Testis (tissue), 3 donors: Measurements from ENCODE around the gene ATPAF2. TPM values are rescaled to one million over a fixed set of nuclear protein-coding genes. Genes with fewer than 3 reads are reported as not detected.

Experiments used
- DNase-seq: peaks from one replicate; pipeline ENCODE4 v3.0.0-alpha.2; 2019
- H3K27ac ChIP-seq, 2 donors: fragments of 200-600 bp; sonication (generic); one replicate each; pipeline ENCODE4 v1.5.1; 2019
- H3K27me3 ChIP-seq: fragments of 200-600 bp; sonication (generic); one replicate; pipeline ENCODE4 v1.5.1; 2019
- H3K36me3 ChIP-seq: fragments of 200-600 bp; sonication (generic); one replicate; pipeline ENCODE4 v1.5.1; 2017; ENCODE audit warnings: low read depth; ENCODE audit errors: missing control alignments
- H3K4me1 ChIP-seq: fragments of 200-600 bp; sonication (generic); one replicate; pipeline ENCODE4 v1.5.1; 2019
- H3K4me3 ChIP-seq, 2 donors: fragments of 200-600 bp; sonication (generic); one replicate each; pipeline ENCODE4 v1.5.1; 2017 to 2019
- H3K9me3 ChIP-seq: fragments of 200-600 bp; sonication (generic); one replicate; pipeline ENCODE4 v1.5.1; 2017
- CTCF ChIP-seq, 3 experiments: fragments of 450-650 bp in 2 of 3; fragments of 200-600 bp in 1 of 3; sonication (generic) in 1 of 3; IDR thresholded peaks; one replicate each; pipeline ENCODE4 v1.5.1; 2016 to 2019; ENCODE audit warnings: antibody characterized with exemption in 3 of 3, mild to moderate bottlenecking in 2 of 3, moderate library complexity in 1 of 3
- POLR2A ChIP-seq: fragments of 450-650 bp; IDR thresholded peaks from one replicate; pipeline ENCODE4 v1.6.1; 2017; ENCODE audit warnings: antibody characterized with exemption, mild to moderate bottlenecking, moderate library complexity
- WGBS, 2 donors: methylation state at CpG; one replicate each; pipeline ENCODE4 v1.1.5; 2018; 5-methylcytosine and 5-hydroxymethylcytosine counted together
- intact Hi-C: fragments of 100-400 bp; cut with DNase I; formaldehyde crosslinking; loops from one replicate; pipeline ENCODE4 v1.15.1; 2023; ENCODE audit warnings: low total_unique reads
- polyA plus RNA-seq: library from polyadenylated mRNA; stranded (reverse); fragments of 350-450 nt; fragmentation: Illumina TruSeq; extraction: RNeasy Lipid Tissue Mini Kit (QIAGEN cat#74804); gene quantifications from one replicate; pipeline ENCODE4 v1.2.3, GENCODE V29; 2014; ENCODE audit warnings: low read depth, low replicate concordance; ENCODE audit not compliant: insufficient read depth
- total RNA-seq, 2 donors: library from RNA; depleted of rRNA; stranded (reverse); fragments of >200 nt; gene quantifications; one replicate each; pipeline ENCODE4 v1.2.3, GENCODE V29; 2016

The ATPAF2 gene
- total and polyA plus RNA-seq, 3 donors from 2014 or later = 42.6 to 63.3 (median 59.9) TPM

GRCh38 chr17:18020971-18021370 is 18.0 kb downstream of the ATPAF2 start:
- no peak overlapping the region for H3K4me3 ChIP-seq
- DNase-seq = no peak
- H3K27me3 ChIP-seq = no peaks in the 10 kb centered on the region
- 96 to 100% methylated on average over 5 to 6 of the region's 6 CpGs for WGBS, 2 donors
- no peaks in the 10 kb centered on the region for H3K9me3 ChIP-seq
- intact Hi-C loops = no loop called here
- no peaks in the 10 kb centered on the region for H3K36me3 ChIP-seq
- TF ChIP-seq CTCF (IDR thresholded peaks at IDR 0.05) (no peak), POLR2A (no peak)
- peaks cover 22% of the 10 kb centered on the region for H3K4me1 ChIP-seq
- H3K27ac ChIP-seq = no peak overlapping the region

GRCh38 chr17:18019838-18020154 is 19.2 kb downstream of the ATPAF2 start:
- DNase-seq = no peak
- Histone ChIP-seq H3K27ac (no peak overlapping the region), H3K9me3 (no peaks in the 10 kb centered on the region), H3K4me3 (no peak overlapping the region), H3K36me3 (no peaks in the 10 kb centered on the region), H3K4me1 (peaks cover 22% of the 10 kb centered on the region), H3K27me3 (no peaks in the 10 kb centered on the region)
- TF ChIP-seq POLR2A (no peak), CTCF (IDR thresholded peaks at IDR 0.05) (no peak)
- 72 to 75% methylated on average over 2 of the region's 2 CpGs for WGBS, 2 donors
- intact Hi-C loops = no loop called here

- Histone ChIP-seq H3K36me3 (no peaks in the 10 kb centered on the region), H3K27ac (peak overlapping the region in 1 of 2 donors; percentile 50), H3K9me3 (no peaks in the 10 kb centered on the region), H3K4me1 (peaks cover 22% of the 10 kb centered on the region), H3K4me3 (no peak overlapping the region), H3K27me3 (no peaks in the 10 kb centered on the region)
- TF ChIP-seq CTCF (IDR thresholded peaks at IDR 0.05) (no peak), POLR2A (no peak)
- intact Hi-C loops = no loop called here
- 93 to 95% methylated on average over 8 to 15 of the region's 15 CpGs for WGBS, 2 donors
- no peak for DNase-seq
These were observed 20.5 kb downstream of the ATPAF2 start for GRCh38 chr17:18018411-18018921.

GRCh38 chr17:18017958-18018357 is 21.0 kb downstream of the ATPAF2 start:
- DNase-seq = no peak
- WGBS, 2 donors = 38 to 67% methylated on average over 3 of the region's 3 CpGs

More at GRCh38 chr17:18017958-18018357, 21.0 kb downstream of the ATPAF2 start:
- peak overlapping the region in 1 of 2 donors; percentile 50 for H3K27ac ChIP-seq
- no peaks in the 10 kb centered on the region for H3K27me3 ChIP-seq
- intact Hi-C loops = no loop called here
- TF ChIP-seq POLR2A = no peak
- no peak for TF ChIP-seq CTCF (IDR thresholded peaks at IDR 0.05)
- H3K36me3 ChIP-seq = no peaks in the 10 kb centered on the region
- H3K9me3 ChIP-seq = no peaks in the 10 kb centered on the region
- no peak overlapping the region for H3K4me3 ChIP-seq
- peaks cover 22% of the 10 kb centered on the region for H3K4me1 ChIP-seq
